Heart right ventricle (tissue), 16 donors: ENCODE measurements around the gene TMEM59L. TPM values are rescaled to one million over a fixed set of nuclear protein-coding genes. Genes with fewer than 3 reads are reported as not detected.

Experiments
- ATAC-seq, 8 donors: fragments of 200-7000 bp; cut with Tn5 transposase; one replicate each; pipeline ENCODE4 v1.9.1; 2020; ENCODE audit warnings: mild to moderate bottlenecking in 8 of 8, moderate library complexity in 8 of 8, moderate number of reproducible peaks in 1 of 8
- DNase-seq, 2 donors: peaks; one replicate each; pipeline ENCODE4 v3.0.0-alpha.2; 2020
- H3K27ac ChIP-seq, 10 donors: fragments of 200-600 bp; sonication (generic) in 2 of 10; one replicate each; pipeline versions ENCODE4 v1.5.0 to v1.8.0; 2020 to 2022; ENCODE audit warnings: mild to moderate bottlenecking in 3 of 10
- H3K27me3 ChIP-seq, 7 donors: fragments of 200-600 bp; one replicate each; pipeline ENCODE4 v1.8.0; 2021 to 2022; ENCODE audit warnings: mild to moderate bottlenecking in 2 of 7
- H3K36me3 ChIP-seq, 9 donors: fragments of 200-600 bp; sonication (generic) in 1 of 9; one replicate each; pipeline versions ENCODE4 v1.5.0 to v1.8.0; 2020 to 2022; ENCODE audit warnings: mild to moderate bottlenecking in 2 of 9
- H3K4me1 ChIP-seq, 9 donors: fragments of 200-600 bp; sonication (generic) in 1 of 9; one replicate each; pipeline versions ENCODE4 v1.5.0 to v1.8.0; 2020 to 2022; ENCODE audit warnings: mild to moderate bottlenecking in 4 of 9
- H3K4me3 ChIP-seq, 10 donors: fragments of 200-600 bp; sonication (generic) in 2 of 10; one replicate each; pipeline versions ENCODE4 v1.5.0 to v1.8.0; 2020 to 2022; ENCODE audit warnings: mild to moderate bottlenecking in 7 of 10, moderate library complexity in 2 of 10
- H3K9me3 ChIP-seq, 11 donors: fragments of 200-600 bp in 10 of 11; sonication (generic) in 2 of 11; one replicate each; pipeline versions ENCODE4 v1.5.0 to v1.8.0; 2013 to 2022; ENCODE audit warnings: mild to moderate bottlenecking in 2 of 11, control low read depth in 1 of 11, moderate library complexity in 1 of 11
- CTCF ChIP-seq, 9 donors: fragments of 200-600 bp; sonication (generic) in 2 of 9; IDR thresholded peaks; one replicate each; pipeline versions ENCODE4 v1.5.0 to v1.8.0; 2021 to 2022; ENCODE audit warnings: antibody characterized with exemption in 9 of 9, mild to moderate bottlenecking in 5 of 9, moderate library complexity in 1 of 9
- WGBS, 2 donors: extraction: QIAGEN DNeasy Blood & Tissue Kit; methylation state at CpG; one replicate each; pipeline ENCODE4 v1.1.7; 2013; ENCODE audit warnings: inconsistent platforms in 1 of 2; 5-methylcytosine and 5-hydroxymethylcytosine counted together
- intact Hi-C, 10 donors: fragments of 100-400 bp; cut with DNase I; formaldehyde crosslinking; loops; one replicate each; pipeline versions ENCODE4 v1.11.1 to v1.14.2; 2022
- polyA plus RNA-seq, 2 donors: library from polyadenylated mRNA; stranded (reverse); fragments of 200-250 nt; gene quantifications; one replicate each; pipeline ENCODE4 v1.2.3, GENCODE V29; 2013
- total RNA-seq, 10 donors: library from RNA; stranded (reverse); fragmentation: NEBNext Ultra II Directional in 3 of 10; extraction: Animal tissue kit (Norgen Biotek cat#: 25700) in 3 of 10; gene quantifications; one replicate each; pipeline versions ENCODE4 v1.2.1 to v1.2.4, GENCODE V29; 2021 to 2023
- donor health status: Arrhythmogenic right ventricular cardiomyopathy.
- donor health status: ischemic (EF 13 %, LVEDD 7.1; RV severe dilation, severe dysfunction).
- donor health status: healthy with polysubstance abuse.
- donor health status: DM: no; HTN: yes; CAD: no.
- donor health status: DM: no; HTN: no; CAD: no.
- donor health status: ischemic (EF 25% LVEDD 6.9; RV normal size, moderate dysfunction).
- donor health status: ischemic (EF 25% LVEDD 5.7; RV mildly dilated, moderate dysfunction).
- donor health status: healthy.
- donor health status: DM: yes; HTN: yes; CAD: no.
- donor health status: Ischemic cardiomyopathy.
- donor health status: ischemic (EF 35%, LVEDD 5.7; RV mildly dilated, moderate dysfunction).
- donor health status: nonischemic (EF 11% LVEDD 7.7; RV severe dilation, severe dysfunction).
- donor health status: DM: yes; HTN: yes; CAD: no.
- donor health status: PGD.
- donor health status: ischemic (EF 29% LVEDD 5.4; RV normal size, mild dysfunction).
- donor health status: nonischemic (EF 23%, LVEDD 6.1; RV moderate dilation, normal function).

TMEM59L gene
- total and polyA plus RNA-seq, 12 donors: 0.13 to 13.8 (median 1.2) TPM

GRCh38 chr19:18637673-18638630, 25.3 kb downstream of the TMEM59L start:
- H3K4me1 ChIP-seq: peaks cover 0 to 27% (median 10%) of the 10 kb centered on the region in 9 donors
- TF ChIP-seq CTCF (IDR thresholded peaks at IDR 0.05): peak in 2 of 9 donors; percentile 22 to 28
- intact Hi-C loops: loop anchor here in 1 of 10 donors (2.0 kb wide), 1 partner anchor 45 kb away; the partner anchor contains the start of gene CRTC1
- no peaks in the 10 kb centered on the region for H3K9me3 ChIP-seq
- H3K4me3 ChIP-seq: peak overlapping the region in 9 of 10 donors; percentile 56 to 80 (median 68)
- 32 to 43% methylated on average over 3 of the region's 3 CpGs for WGBS, 2 donors
- H3K36me3 ChIP-seq: peaks cover 0 to 5% (median 0%) of the 10 kb centered on the region in 9 donors
- DNase-seq (no peak), ATAC-seq (no peak)
- H3K27me3 ChIP-seq: no peaks in the 10 kb centered on the region
- H3K27ac ChIP-seq: peak overlapping the region in 7 of 10 donors; percentile 62 to 89 (median 79)

- intact Hi-C loops: no loop called here
- DNase-seq: no peak
- Histone ChIP-seq H3K27ac (no peak overlapping the region), H3K27me3 (no peaks in the 10 kb centered on the region), H3K4me3 (no peak overlapping the region), H3K36me3 (peaks cover 0 to 5% (median 0%) of the 10 kb centered on the region in 9 donors), H3K9me3 (no peaks in the 10 kb centered on the region), H3K4me1 (peaks cover 0 to 34% (median 9%) of the 10 kb centered on the region in 9 donors)
- ATAC-seq: no peak
- TF ChIP-seq CTCF (IDR thresholded peaks at IDR 0.05): no peak
- 73 to 74% methylated on average over 8 of the region's 8 CpGs for WGBS, 2 donors
Observed at GRCh38 chr19:18639706-18640243, 27.1 kb downstream of the TMEM59L start.

- no peaks in the 10 kb centered on the region for H3K9me3 ChIP-seq
- H3K36me3 ChIP-seq: peaks cover 0 to 5% (median 0%) of the 10 kb centered on the region in 9 donors
- intact Hi-C loops: no loop called here
- peak overlapping the region in 8 of 10 donors; percentile 16 to 74 (median 70) for H3K27ac ChIP-seq
- H3K4me1 ChIP-seq: peaks cover 9 to 35% (median 16%) of the 10 kb centered on the region in 9 donors
- H3K4me3 ChIP-seq: peak overlapping the region in 6 of 10 donors; percentile 17 to 35 (median 20)
- TF ChIP-seq CTCF (IDR thresholded peaks at IDR 0.05): peak in 3 of 9 donors; percentile 4 to 13 (median 13)
- DNase-seq (peak in 1 of 2 donors; percentile 26), ATAC-seq (peak in 7 of 8 donors; percentile 37 to 63 (median 45))
- no peaks in the 10 kb centered on the region for H3K27me3 ChIP-seq
- WGBS, 2 donors: 64 to 66% methylated on average over 15 of the region's 15 CpGs
Observed at GRCh38 chr19:18644196-18645034, 31.7 kb downstream of the TMEM59L start.
